GM18520 (cell line): ENCODE results near the gene TSPYL4.
"Not testable (repeated sequence)": the region's sequence is repeated elsewhere in the genome, so short reads cannot be mapped to it uniquely, and the experiment has no call there.

Experiments
- ATAC-seq: cut with Tn5 transposase; IDR thresholded peaks from one replicate; pipeline ENCODE4 v1.9.1; 2021; ENCODE audit not compliant: unreplicated experiment

TSPYL4 gene

GRCh38 chr6:116253505-116254296, at the start of gene TSPYL4:
TSPYL4 (minus strand) TSS chr6:116254075; CDS start chr6:116254008, 67 bp downstream.
- peak; percentile 99 for ATAC-seq

GRCh38 chr6:116301104-116301503, 47.2 kb upstream of the TSPYL4 start:
- no peak for ATAC-seq

GRCh38 chr6:116300566-116300965, 46.7 kb upstream of the TSPYL4 start:
- ATAC-seq = no peak

GRCh38 chr6:116298973-116299372, 45.1 kb upstream of the TSPYL4 start:
- ATAC-seq = no peak

DNA sequence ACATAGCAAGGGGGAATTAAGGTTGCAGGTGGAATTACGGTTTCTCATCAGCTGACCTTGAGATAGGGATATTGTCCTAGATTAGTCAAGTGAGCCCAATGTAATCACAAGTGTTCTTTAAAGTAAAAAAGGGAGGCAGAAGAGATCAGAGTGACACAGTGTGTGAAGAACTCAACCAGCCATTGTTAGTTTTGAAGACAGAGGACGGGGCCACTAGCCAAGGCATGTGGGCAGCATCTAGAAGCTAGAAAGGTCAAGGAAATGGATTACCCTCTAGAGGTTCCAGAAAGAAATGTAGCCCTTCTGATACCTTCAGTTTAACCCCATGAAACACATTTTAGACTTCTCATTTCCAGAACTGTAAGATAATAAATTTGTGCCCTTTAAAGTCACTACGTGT, 44.4 kb upstream of the TSPYL4 start:
- no peak for ATAC-seq

- no peak for ATAC-seq
These were observed 38.7 kb upstream of the TSPYL4 start for GRCh38 chr6:116292553-116292952.

GRCh38 chr6:116291701-116292396, 38.0 kb upstream of the TSPYL4 start:
- no peak for ATAC-seq

DNA sequence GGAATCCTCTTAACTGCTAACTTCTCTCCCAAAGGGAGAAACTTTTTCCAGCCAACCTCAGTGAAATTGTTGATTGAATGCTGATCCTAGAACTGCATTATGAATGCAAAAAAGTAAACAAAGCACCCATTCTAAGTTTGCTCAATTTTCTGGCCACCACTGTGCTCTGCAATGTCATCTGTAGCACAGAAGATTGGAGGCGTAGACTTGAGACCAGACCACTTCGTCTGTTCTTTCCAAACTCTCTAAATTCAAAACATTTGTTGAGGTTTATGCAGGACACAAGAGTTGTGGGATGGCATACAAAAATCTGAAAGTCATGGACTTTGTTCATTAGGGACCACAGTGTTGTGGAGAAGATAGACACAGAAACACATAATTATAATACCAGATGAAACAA, 36.9 kb upstream of the TSPYL4 start:
- no peak for ATAC-seq

DNA sequence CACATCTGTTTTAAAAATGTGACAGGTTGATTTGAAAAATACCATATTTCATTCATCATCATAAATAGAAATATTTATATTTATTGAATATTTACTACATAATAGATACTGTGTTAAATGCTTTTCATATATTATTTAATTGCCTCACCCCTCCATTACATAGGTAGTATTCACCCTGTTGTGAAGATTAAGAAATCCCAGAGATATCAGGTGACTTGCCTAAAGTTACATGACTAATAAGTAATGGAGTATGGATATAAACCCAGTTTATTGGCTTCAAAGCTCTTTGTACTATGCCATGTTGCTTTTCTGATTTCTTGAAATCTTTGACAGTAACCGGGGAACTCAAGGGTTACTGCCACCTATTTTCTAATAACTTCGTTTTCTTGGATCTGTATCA, 36.0 kb upstream of the TSPYL4 start:
- no peak for ATAC-seq

GRCh38 chr6:116287689-116288282, 33.9 kb upstream of the TSPYL4 start:
- ATAC-seq = peak; percentile 78

GRCh38 chr6:116286773-116287358, 33.0 kb upstream of the TSPYL4 start:
- no peak for ATAC-seq

DNA sequence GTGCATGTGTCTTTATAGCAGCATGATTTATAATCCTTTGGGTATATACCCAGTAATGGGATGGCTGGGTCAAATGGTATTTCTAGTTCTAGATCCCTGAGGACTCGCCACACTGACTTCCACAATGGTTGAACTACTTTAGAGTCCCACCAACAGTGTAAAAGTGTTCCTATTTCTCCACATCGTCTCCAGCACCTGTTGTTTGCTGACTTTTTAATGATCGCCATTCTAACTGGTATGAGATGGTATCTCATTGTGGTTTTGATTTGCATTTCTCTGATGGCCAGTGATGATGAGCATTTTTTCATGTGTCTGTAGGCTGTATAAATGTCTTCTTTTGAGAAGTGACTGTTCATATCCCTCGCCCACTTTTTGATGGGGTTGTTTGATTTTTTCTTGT, 31.1 kb upstream of the TSPYL4 start:
- not testable (repeated sequence) for ATAC-seq

GRCh38 chr6:116283191-116283590, 29.3 kb upstream of the TSPYL4 start:
- ATAC-seq = no peak

- ATAC-seq = no peak
These were observed 28.8 kb upstream of the TSPYL4 start for GRCh38 chr6:116282698-116283097.

- no peak for ATAC-seq
These were observed 27.1 kb upstream of the TSPYL4 start for GRCh38 chr6:116280933-116281316.

GRCh38 chr6:116280161-116280932, 26.5 kb upstream of the TSPYL4 start:
- no peak for ATAC-seq

- ATAC-seq = peak; percentile 85
These were observed 25.6 kb upstream of the TSPYL4 start, which contains the start of gene TSPYL1 for GRCh38 chr6:116279232-116280160. TSPYL1 (minus strand) TSS chr6:116279930; CDS start chr6:116279830, 100 bp downstream.

DNA sequence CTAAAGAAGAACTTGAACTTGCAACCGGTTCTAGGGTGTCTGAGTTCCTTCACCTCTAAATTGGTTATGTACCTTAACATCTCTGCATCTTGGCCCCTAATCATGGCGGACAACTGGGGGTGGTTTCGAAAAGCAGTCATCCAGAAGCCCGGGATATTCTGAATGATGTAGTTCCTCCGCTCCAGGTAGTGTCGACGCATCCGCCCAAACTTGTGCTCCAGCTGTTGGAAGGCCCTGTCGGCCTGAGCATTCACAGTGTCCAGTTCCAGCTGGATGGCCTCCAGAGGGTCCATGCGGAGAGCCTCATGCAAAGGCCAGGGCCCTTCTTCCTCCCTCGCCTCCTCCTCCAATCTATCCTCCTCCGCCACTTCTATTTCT, 25.0 kb upstream of the TSPYL4 start:
- no peak for ATAC-seq

DNA sequence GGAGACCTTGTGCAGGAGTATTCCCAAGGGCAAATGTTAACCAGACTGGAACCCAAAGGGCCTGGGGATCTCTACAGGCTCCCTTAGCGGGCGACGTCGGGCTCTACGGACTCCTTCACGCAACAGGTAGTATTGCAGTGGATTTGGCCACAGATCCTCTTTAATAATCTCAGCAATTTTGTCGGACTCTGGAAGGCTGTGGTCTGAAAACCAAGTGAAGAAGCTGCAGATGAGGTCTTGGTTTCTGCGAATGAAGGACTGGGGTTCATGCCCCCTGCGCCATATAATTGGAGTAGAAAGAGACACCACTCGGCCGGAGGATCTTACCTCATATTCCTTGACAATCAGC, 24.6 kb upstream of the TSPYL4 start:
- ATAC-seq = no peak

DNA sequence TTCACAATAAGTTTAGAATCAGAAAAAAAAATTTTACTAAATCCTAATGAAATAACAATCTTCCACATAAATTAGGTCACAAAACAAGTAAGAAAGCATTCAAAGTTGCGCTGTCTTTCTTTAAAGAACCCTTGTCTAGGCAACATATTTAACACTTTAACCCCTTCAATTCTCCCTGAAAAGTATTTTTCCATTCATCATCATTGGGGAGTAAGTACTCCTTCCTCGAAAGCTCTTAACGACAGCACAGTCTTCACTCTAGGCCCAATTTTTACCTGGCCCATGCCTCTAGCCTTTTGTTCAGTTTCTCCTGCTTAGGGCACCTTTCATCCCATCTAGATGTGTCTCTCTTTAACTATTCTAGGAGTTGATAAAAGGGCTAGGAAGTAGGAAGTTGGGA, 23.2 kb upstream of the TSPYL4 start:
- ATAC-seq = no peak
